ENCODE data around the gene CPNE7.

GRCh38 chr16:89638455-89638854 lies 62.9 kb downstream of the CPNE7 start:
- TF ChIP-seq, protein P1, sequence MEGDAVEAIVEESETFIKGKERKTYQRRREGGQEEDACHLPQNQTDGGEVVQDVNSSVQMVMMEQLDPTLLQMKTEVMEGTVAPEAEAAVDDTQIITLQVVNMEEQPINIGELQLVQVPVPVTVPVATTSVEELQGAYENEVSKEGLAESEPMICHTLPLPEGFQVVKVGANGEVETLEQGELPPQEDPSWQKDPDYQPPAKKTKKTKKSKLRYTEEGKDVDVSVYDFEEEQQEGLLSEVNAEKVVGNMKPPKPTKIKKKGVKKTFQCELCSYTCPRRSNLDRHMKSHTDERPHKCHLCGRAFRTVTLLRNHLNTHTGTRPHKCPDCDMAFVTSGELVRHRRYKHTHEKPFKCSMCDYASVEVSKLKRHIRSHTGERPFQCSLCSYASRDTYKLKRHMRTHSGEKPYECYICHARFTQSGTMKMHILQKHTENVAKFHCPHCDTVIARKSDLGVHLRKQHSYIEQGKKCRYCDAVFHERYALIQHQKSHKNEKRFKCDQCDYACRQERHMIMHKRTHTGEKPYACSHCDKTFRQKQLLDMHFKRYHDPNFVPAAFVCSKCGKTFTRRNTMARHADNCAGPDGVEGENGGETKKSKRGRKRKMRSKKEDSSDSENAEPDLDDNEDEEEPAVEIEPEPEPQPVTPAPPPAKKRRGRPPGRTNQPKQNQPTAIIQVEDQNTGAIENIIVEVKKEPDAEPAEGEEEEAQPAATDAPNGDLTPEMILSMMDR (IDR thresholded peaks at IDR 0.05): no peak
- TF ChIP-seq POLR2A (IDR thresholded peaks at IDR 0.05) (no peak), EP300 (IDR thresholded peaks at IDR 0.05) (no peak)
